Measurements from ENCODE around the gene AURKAIP1. TPM values are rescaled to one million over a fixed set of nuclear protein-coding genes. Genes with fewer than 3 reads are reported as not detected.

Gene AURKAIP1
- total RNA-seq, 2 donors from 2014 or later = 152 to 161 TPM

DNA sequence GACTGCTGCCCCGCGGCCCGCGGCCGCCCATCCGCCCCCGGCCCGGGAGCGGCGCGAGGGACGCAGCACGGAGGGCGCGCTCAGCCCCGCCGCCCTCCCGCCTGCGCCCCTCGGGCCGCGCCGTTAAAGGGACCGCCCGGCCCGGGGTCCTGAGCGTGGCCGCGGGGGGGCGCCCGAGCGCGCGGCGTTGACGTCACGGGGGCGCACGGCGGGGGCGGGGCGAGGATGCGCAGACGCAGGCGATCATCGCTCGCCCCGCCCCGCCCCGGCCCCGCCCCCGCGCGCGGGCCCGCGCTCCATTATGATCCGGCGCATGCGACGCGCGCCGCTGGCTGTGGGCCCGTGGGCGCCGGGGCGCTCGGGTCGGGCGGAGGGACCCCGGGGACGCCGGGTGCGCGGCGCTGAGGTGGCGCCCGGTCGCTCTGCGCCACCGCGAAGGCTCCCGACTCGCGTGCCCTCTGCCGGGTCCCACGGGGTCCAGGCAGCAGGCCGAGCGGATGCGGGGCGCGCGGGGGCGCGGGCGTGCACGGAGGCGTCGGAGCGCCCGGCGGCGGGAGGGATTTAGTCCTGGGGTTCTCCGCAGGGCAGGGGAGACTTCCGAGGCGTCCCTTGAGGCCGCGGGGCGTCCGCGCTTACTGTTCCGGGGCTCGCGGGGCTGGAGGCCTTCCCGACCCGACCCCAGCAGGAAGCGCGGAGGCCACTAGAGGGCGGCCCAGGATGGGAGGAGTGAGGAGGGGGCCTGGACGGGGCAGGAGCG lies 25.6 kb downstream of the AURKAIP1 start, which contains the start of gene DVL1:
Gene DVL1 (minus strand): TSS at position 163 of the 757 bp plus-strand sequence. CDS start 353 bp downstream, outside the sequence.
- H3K27ac ChIP-seq = peak within 1 kb of the TSS; percentile 85 to 87
- H3K36me3 ChIP-seq = no peaks in the 10 kb centered on the region
- no peaks in the 10 kb centered on the region for H3K27me3 ChIP-seq (replicated peaks; ENCODE audit: insufficient read depth)
- H3K4me1 ChIP-seq (replicated peaks) = peaks cover 14% of the 10 kb centered on the region
- under 1% methylated on average over 26 of the region's 122 CpGs for WGBS
- DNase-seq (ENCODE audit: low spot score) = peak; percentile 33
- peak; percentile 17 for TF ChIP-seq POLR2A (IDR thresholded peaks at IDR 0.05)
- no peak for TF ChIP-seq POLR2AphosphoS5 (IDR thresholded peaks at IDR 0.05)
- TF ChIP-seq, protein P1, sequence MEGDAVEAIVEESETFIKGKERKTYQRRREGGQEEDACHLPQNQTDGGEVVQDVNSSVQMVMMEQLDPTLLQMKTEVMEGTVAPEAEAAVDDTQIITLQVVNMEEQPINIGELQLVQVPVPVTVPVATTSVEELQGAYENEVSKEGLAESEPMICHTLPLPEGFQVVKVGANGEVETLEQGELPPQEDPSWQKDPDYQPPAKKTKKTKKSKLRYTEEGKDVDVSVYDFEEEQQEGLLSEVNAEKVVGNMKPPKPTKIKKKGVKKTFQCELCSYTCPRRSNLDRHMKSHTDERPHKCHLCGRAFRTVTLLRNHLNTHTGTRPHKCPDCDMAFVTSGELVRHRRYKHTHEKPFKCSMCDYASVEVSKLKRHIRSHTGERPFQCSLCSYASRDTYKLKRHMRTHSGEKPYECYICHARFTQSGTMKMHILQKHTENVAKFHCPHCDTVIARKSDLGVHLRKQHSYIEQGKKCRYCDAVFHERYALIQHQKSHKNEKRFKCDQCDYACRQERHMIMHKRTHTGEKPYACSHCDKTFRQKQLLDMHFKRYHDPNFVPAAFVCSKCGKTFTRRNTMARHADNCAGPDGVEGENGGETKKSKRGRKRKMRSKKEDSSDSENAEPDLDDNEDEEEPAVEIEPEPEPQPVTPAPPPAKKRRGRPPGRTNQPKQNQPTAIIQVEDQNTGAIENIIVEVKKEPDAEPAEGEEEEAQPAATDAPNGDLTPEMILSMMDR (IDR thresholded peaks at IDR 0.05) = peak; percentile 33 to 78 (median 54)
- H3K4me3 ChIP-seq = peak within 1 kb of the TSS; percentile 74 to 82
- intact Hi-C loops (cut with DNase I) = loop anchor here (5.0 kb wide), 1 partner anchor 42 kb away; the partner anchor contains the start of genes ACAP3 and PUSL1
- no peaks in the 10 kb centered on the region for H3K9me3 ChIP-seq

DNA sequence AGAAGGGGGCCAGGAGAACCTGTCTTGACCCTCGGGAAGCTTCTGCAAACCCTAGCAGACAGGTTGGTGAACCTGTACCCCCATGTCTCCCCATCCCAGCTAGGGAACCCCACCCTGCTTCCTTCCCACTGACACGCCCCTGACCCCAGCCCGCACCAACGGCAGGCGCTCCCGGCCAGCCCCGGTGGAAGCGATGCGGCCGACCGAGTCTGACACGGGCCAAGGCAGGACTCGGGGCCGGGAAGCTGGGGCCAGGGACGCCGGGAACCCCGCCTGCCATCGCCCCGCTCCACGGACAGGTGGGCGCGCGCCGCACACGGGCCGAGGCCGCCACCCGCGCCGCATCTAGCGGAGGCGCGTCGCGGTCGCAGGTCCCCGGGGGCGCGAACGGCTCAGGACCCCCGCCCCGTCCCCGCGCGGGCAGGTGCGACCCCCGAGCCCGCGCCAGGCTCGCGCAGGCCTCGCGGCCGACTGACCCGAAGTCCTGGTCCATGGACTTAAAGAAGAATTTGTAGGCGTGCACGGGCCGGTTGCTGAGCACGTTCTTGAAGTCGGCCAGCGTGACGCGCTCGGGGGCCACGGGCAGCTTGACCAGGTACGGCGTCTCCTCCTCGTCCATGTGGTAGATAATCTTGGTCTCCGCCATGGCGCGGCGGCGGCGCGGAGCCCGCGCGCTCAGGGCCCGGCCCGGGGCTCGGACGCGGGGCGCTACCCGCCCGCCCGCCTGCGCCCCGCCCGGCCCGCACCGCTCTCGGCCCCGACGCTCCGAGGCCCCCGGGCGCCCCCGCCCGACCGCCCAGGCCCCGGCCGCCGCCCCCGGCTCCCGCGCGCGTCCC lies 26.4 kb downstream of the AURKAIP1 start:
- under 1% methylated on average over 67 of the region's 109 CpGs for WGBS

GRCh38 chr1:1347663-1348419 lies 27.2 kb downstream of the AURKAIP1 start:
- no peak for DNase-seq (ENCODE audit: low spot score)
- no peaks in the 10 kb centered on the region for H3K36me3 ChIP-seq
- no peaks in the 10 kb centered on the region for H3K9me3 ChIP-seq
- 22% methylated on average over 19 of the region's 26 CpGs for WGBS
- TF ChIP-seq, protein P1 (IDR thresholded peaks at IDR 0.05) = no peak
- TF ChIP-seq POLR2AphosphoS5 (IDR thresholded peaks at IDR 0.05) = peak; percentile 44
- peak overlapping the region; percentile 60 to 79 for H3K4me3 ChIP-seq
- no peaks in the 10 kb centered on the region for H3K27me3 ChIP-seq (replicated peaks; ENCODE audit: insufficient read depth)
- H3K27ac ChIP-seq = peak overlapping the region; percentile 62 to 66
- H3K4me1 ChIP-seq (replicated peaks) = peaks cover 14% of the 10 kb centered on the region
- intact Hi-C loops (cut with DNase I) = loop anchor here (5.0 kb wide), 1 partner anchor 41 kb away; the partner anchor contains the start of genes ACAP3 and PUSL1

More for the DNA sequence above, 26.4 kb downstream of the AURKAIP1 start:
- TF ChIP-seq POLR2AphosphoS5 (IDR thresholded peaks at IDR 0.05) = no peak
- no peak for TF ChIP-seq POLR2A (IDR thresholded peaks at IDR 0.05)
- TF ChIP-seq, protein P1 (IDR thresholded peaks at IDR 0.05) = no peak
- intact Hi-C loops (cut with DNase I) = loop anchor here (5.0 kb wide), 1 partner anchor 41 kb away; the partner anchor contains the start of genes ACAP3 and PUSL1
- H3K27ac ChIP-seq = peak overlapping the region; percentile 62 to 66
- H3K9me3 ChIP-seq = no peaks in the 10 kb centered on the region
- H3K36me3 ChIP-seq = no peaks in the 10 kb centered on the region
- H3K4me1 ChIP-seq (replicated peaks) = peaks cover 14% of the 10 kb centered on the region
- H3K4me3 ChIP-seq = peak overlapping the region; percentile 60 to 79
- no peaks in the 10 kb centered on the region for H3K27me3 ChIP-seq (replicated peaks; ENCODE audit: insufficient read depth)
- no peak for DNase-seq (ENCODE audit: low spot score)

DNA sequence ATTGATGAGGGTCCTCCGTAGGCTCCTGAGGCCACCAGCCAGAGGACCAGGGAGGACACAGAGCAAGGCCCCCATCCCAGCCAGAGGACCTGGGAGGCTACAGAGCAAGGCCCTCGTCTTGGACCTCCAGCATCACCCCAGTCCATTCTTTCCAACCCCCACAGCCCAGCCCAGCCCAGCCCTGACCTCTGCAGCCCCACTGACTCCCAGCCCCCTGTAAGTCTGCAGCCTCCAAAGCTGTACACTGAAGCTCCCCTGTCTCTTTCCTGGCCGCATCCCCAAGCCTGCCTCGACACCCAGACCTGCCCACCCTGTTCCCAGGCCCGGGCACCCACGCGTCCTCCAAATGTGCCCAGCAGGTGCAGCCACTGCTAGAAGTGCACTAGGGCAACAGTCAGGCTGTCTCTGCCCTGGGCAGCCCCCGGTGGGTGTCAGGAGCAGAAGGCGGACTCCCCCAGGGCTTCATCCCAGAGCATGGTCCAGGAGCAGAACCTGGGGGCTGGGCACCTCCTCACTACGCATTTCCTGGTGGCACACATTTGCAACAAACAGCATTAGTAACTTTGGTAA lies 27.9 kb downstream of the AURKAIP1 start:
- DNase-seq (ENCODE audit: low spot score) = no peak
- TF ChIP-seq POLR2AphosphoS5 (IDR thresholded peaks at IDR 0.05) = no peak
- WGBS = 70% methylated on average over 10 of the region's 10 CpGs
- Histone ChIP-seq H3K4me1 (replicated peaks) (peaks cover 14% of the 10 kb centered on the region), H3K4me3 (peak overlapping the region; percentile 60 to 79), H3K36me3 (no peaks in the 10 kb centered on the region), H3K9me3 (no peaks in the 10 kb centered on the region), H3K27ac (peak overlapping the region; percentile 62 to 66), H3K27me3 (replicated peaks; ENCODE audit: insufficient read depth) (no peaks in the 10 kb centered on the region)
- intact Hi-C loops (cut with DNase I) = loop anchor here (5.0 kb wide), 1 partner anchor 40 kb away; the partner anchor contains the start of genes ACAP3 and PUSL1
